OCI-LY7 (cell line): ENCODE measurements around the gene SDK2.

ENCODE experiments used
- EZH2phosphoT487 ChIP-seq: fragments of 200-600 bp; sonication (generic); IDR thresholded peaks from 2 replicates; pipeline ENCODE4 v1.6.1; 2018; ENCODE audit warnings: low read depth, borderline replicate concordance, mild to moderate bottlenecking, mixed run types, antibody characterized with exemption, low read length, moderate library complexity, mixed read lengths
- TF ChIP-seq, protein P1 (sequence below): fragments of 200-600 bp; sonication (generic); conservative IDR thresholded peaks from 2 replicates; pipeline ENCODE4 v1.5.1; 2014; ENCODE audit warnings: mild to moderate bottlenecking, antibody characterized with exemption, low read length, moderate library complexity, mixed read lengths

- TF ChIP-seq, protein P1, sequence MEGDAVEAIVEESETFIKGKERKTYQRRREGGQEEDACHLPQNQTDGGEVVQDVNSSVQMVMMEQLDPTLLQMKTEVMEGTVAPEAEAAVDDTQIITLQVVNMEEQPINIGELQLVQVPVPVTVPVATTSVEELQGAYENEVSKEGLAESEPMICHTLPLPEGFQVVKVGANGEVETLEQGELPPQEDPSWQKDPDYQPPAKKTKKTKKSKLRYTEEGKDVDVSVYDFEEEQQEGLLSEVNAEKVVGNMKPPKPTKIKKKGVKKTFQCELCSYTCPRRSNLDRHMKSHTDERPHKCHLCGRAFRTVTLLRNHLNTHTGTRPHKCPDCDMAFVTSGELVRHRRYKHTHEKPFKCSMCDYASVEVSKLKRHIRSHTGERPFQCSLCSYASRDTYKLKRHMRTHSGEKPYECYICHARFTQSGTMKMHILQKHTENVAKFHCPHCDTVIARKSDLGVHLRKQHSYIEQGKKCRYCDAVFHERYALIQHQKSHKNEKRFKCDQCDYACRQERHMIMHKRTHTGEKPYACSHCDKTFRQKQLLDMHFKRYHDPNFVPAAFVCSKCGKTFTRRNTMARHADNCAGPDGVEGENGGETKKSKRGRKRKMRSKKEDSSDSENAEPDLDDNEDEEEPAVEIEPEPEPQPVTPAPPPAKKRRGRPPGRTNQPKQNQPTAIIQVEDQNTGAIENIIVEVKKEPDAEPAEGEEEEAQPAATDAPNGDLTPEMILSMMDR: no peak
- no peak for TF ChIP-seq EZH2phosphoT487
Measured at GRCh38 chr17:73422121-73422520, 222.1 kb downstream of the SDK2 start.
